ENCODE results near the gene SLC9A8.

- peak; percentile 83 for TF ChIP-seq CTCF (conservative IDR thresholded peaks at IDR 0.05; ENCODE audit: low read depth, low read length)
- TF ChIP-seq POLR2A (IDR thresholded peaks at IDR 0.05; ENCODE audit: low read depth, low read length) = no peak
- TF ChIP-seq RFX5 (IDR thresholded peaks at IDR 0.05; ENCODE audit: low read depth, low read length) = no peak
Measured at GRCh38 chr20:49888212-49889000, 75.8 kb downstream of the SLC9A8 start.
